Posterior vena cava (tissue), 2 donors: ENCODE measurements around the gene CCDC88C. TPM values are rescaled to one million over a fixed set of nuclear protein-coding genes. Genes with fewer than 3 reads are reported as not detected.
"Not testable (repeated sequence)": the region's sequence is repeated elsewhere in the genome, so short reads cannot be mapped to it uniquely, and the experiment has no call there.

Experiments used
- DNase-seq: peaks from one replicate; pipeline ENCODE4 v3.0.0-alpha.2; 2020; ENCODE audit warnings: low spot score
- intact Hi-C, 2 donors: fragments of 100-400 bp; cut with DNase I; formaldehyde crosslinking; loops; one replicate each; pipeline versions ENCODE4 v1.14.1 to v1.14.2; 2022 to 2023
- total RNA-seq, 2 donors: library from RNA; stranded (reverse); fragmentation: NEBNext Ultra II Directional; extraction: Animal tissue kit (Norgen Biotek cat#: 25700); gene quantifications; one replicate each; pipeline ENCODE4 v1.2.1, GENCODE V29; 2021
- donor health status: DM: yes; HTN: yes; CAD: no.
- donor health status: DM: yes; HTN: yes; CAD: no.

Gene CCDC88C
- total RNA-seq, 2 donors from 2014 or later = 7.2 to 14.9 TPM

GRCh38 chr14:91229743-91230200, 187.8 kb downstream of the CCDC88C start:
- intact Hi-C loops = no loop called here
- DNase-seq = no peak

DNA sequence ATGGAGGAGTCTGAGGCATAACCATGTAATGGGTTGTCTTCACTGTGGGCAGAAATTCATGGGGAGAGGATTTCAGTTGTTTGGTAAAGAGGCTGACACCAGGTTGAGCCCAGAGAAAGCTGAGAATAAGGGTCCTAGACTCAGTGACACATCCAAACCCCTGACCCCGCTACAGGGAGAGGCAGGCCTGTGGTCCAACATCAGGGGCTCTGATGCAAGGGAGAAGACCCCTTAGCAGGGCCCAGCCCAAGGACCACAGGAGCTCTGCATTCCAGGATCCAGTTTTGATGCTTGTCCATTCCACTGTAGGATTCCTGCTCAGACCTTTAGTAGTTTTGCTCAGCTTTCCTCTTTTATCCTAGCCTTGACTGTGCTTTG, 188.6 kb downstream of the CCDC88C start:
- intact Hi-C loops = no loop called here

DNA sequence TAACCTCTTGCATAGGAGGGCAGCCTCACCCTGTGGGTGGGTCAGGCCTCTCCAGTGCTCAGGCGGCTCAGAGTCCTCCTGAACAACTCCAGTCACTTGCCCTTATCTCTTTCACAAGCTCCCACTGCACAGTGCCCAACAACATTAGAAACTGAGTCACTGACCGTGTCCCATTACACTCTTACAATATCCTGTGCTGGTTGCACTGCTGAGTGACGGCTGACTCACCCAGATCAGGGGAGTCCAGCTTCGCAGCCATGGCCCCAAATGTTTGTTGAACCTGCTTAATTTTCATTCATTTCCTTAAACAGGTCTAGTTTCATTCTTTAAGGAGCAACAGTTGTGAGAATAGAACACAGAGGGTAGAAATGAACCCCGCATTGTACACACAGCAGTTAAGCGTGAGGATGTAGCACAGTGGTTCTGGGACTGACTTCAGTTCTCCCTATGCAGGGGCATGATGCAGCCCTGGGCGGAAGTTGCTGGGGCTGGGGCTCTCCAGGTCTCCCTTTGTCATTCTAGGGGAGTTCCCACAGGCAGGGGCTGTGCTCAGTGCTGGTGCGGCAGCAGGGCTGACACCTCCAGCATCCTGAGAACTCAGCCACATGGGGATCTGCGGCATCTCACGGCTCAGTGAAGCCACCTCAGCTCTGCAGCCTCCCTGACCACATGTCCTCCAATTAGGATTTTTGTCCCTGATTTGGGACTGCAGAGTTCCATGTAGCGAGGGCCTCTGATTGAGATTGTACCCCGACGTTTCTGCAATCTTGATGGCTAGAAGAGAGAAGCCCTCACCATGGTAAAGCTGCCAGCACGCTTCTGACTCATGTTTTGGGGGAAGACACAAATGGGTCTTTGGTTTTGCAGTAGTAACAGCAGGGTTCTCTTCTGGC, 189.3 kb downstream of the CCDC88C start:
- peak; percentile 64 for DNase-seq
- intact Hi-C loops = no loop called here

More for the DNA sequence above, 188.6 kb downstream of the CCDC88C start:
- DNase-seq = peak; percentile 47

- intact Hi-C loops = no loop called here
- DNase-seq = no peak
Observed at GRCh38 chr14:91227183-91227628, 190.4 kb downstream of the CCDC88C start.

DNA sequence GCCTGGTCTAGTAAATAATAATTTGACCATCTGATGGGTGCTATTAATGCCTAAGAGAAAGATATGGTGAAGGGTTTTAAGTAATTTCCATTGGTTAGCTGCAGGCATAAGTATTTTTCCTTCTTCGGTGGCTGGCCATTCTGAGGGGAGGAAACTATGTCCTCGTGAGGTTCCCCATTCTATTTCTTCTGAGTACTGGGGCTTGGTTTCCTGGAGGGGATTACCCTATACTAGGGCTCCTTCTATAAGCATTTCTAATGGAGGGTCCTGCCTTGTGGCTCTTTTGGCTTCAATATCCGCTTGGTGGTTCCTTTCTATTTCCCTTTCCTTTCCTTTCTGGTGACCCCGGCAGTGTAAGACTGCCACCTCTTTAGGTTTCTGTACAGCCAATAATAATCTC, 191.3 kb downstream of the CCDC88C start:
- DNase-seq, intact Hi-C loops: not testable (repeated sequence)

- intact Hi-C loops = no loop called here
- no peak for DNase-seq
Observed at GRCh38 chr14:91225025-91225424, 192.6 kb downstream of the CCDC88C start.

GRCh38 chr14:91223028-91223783, 194.4 kb downstream of the CCDC88C start:
- intact Hi-C loops = no loop called here

More at GRCh38 chr14:91223028-91223783, 194.4 kb downstream of the CCDC88C start:
- no peak for DNase-seq

Other genes with a start within 250 kb of the CCDC88C start
- gene GPR68, start 173.1 kb downstream of the CCDC88C start, total RNA-seq = 1 to 10 TPM; 3.2 to 6.4 TPM
- 10 to 100 TPM; 60.2 to 62.9 TPM for gene PPP4R3A, start 92.5 kb upstream of the CCDC88C start, total RNA-seq